ENCODE data around the gene C10orf90.

The C10orf90 gene

GRCh38 chr10:126686268-126686667, 15.8 kb upstream of the C10orf90 start:
- Histone ChIP-seq H3K36me3 (ENCODE audit: insufficient read depth, low read length) (no peaks in the 10 kb centered on the region), H3K27me3 (ENCODE audit: insufficient read depth, low read length, poor library complexity, severe bottlenecking) (no peaks in the 10 kb centered on the region), H3F3A (ENCODE audit: low read depth) (no peaks in the 10 kb centered on the region), H3K4me3 (ENCODE audit: low read length, poor library complexity, severe bottlenecking) (no peak overlapping the region), H3K4me1 (ENCODE audit: insufficient read depth, low read length, poor library complexity, severe bottlenecking) (no peaks in the 10 kb centered on the region), H3K9me2 (replicated peaks; ENCODE audit: low read depth, low read length) (no peaks in the 10 kb centered on the region), H4K20me1 (ENCODE audit: insufficient read depth, low read length, poor library complexity, severe bottlenecking) (no peaks in the 10 kb centered on the region), H3K79me2 (ENCODE audit: insufficient read depth, low read length) (no peaks in the 10 kb centered on the region), H3K9me3 (ENCODE audit: insufficient read depth, low read depth, low read length) (peaks cover 5% of the 10 kb centered on the region; the same call in 1 of the 2 replicates), H3K9ac (ENCODE audit: low read depth, low read length, poor library complexity, severe bottlenecking) (no peak overlapping the region), H3K4me2 (ENCODE audit: low read depth, low read length, poor library complexity, severe bottlenecking) (no peak overlapping the region), H2AFZ (ENCODE audit: low read length) (no peak overlapping the region)
- no peak for TF ChIP-seq EZH2phosphoT487 (IDR thresholded peaks at IDR 0.05; ENCODE audit: borderline replicate concordance)
- TF ChIP-seq CTCF (conservative IDR thresholded peaks at IDR 0.05; ENCODE audit: low read length), result no peak

DNA sequence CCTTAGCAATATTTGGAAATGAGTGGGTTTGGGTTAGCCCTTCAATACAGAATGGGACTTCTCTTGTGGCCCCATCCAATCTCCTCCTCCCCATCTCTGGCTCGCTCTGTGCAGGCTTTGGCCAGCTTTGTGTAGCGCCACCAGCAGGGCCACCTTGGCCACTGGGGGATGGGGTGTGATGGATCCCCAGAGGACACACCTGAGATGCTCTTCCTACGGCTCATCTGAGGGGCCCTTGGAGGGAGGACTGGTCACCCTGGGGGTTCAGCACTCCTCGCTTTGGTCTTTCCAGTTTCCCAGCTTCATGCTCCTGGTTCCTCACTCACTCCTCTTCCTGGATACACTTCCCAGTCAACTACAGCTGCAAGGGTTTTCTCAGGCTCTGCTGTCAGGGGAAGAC, 15.3 kb upstream of the C10orf90 start:
- Histone ChIP-seq H3K9me3 (ENCODE audit: insufficient read depth, low read depth, low read length) (peaks cover 5% of the 10 kb centered on the region; the same call in 1 of the 2 replicates), H3K36me3 (ENCODE audit: insufficient read depth, low read length) (no peaks in the 10 kb centered on the region), H3K4me2 (ENCODE audit: low read depth, low read length, poor library complexity, severe bottlenecking) (no peak overlapping the region), H3K4me1 (ENCODE audit: insufficient read depth, low read length, poor library complexity, severe bottlenecking) (no peaks in the 10 kb centered on the region), H3K9ac (ENCODE audit: low read depth, low read length, poor library complexity, severe bottlenecking) (no peak overlapping the region), H3K79me2 (ENCODE audit: insufficient read depth, low read length) (no peaks in the 10 kb centered on the region), H2AFZ (ENCODE audit: low read length) (no peak overlapping the region), H3K9me2 (replicated peaks; ENCODE audit: low read depth, low read length) (no peaks in the 10 kb centered on the region), H4K20me1 (ENCODE audit: insufficient read depth, low read length, poor library complexity, severe bottlenecking) (no peaks in the 10 kb centered on the region), H3F3A (ENCODE audit: low read depth) (no peaks in the 10 kb centered on the region), H3K27me3 (ENCODE audit: insufficient read depth, low read length, poor library complexity, severe bottlenecking) (no peaks in the 10 kb centered on the region), H3K4me3 (ENCODE audit: low read length, poor library complexity, severe bottlenecking) (no peak overlapping the region)
- TF ChIP-seq CTCF (conservative IDR thresholded peaks at IDR 0.05; ENCODE audit: low read length) (no peak), EZH2phosphoT487 (IDR thresholded peaks at IDR 0.05; ENCODE audit: borderline replicate concordance) (no peak)

DNA sequence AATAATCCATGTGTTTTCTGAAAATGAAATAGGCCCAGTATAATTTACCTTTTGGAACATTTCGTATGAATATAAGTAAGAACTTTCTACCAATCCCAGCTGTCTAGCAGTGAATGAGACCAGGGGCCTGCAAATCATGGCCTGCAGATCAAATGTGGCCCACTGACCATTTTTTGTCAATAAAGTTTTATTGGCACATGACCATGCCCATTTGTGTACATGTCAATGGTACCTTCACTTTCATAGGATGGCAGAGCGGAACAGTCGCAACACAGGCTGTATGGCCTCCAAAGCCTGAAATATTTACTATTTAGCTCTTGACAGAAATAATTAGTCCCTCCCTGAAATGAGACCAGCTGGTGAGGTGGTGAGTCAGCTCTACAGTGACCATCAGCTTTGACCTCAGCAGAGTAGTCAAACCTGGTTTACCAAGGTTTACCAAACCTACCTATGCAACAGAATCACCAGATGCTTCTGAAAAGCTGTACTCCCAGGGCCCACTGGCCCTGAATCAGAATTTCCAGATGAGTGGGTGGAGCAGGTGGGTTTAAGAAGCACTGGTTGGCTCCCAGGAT, 13.8 kb upstream of the C10orf90 start:
- Histone ChIP-seq H3K79me2 (ENCODE audit: insufficient read depth, low read length) (no peaks in the 10 kb centered on the region), H3K9me2 (replicated peaks; ENCODE audit: low read depth, low read length) (no peaks in the 10 kb centered on the region), H3F3A (ENCODE audit: low read depth) (no peaks in the 10 kb centered on the region), H3K9ac (ENCODE audit: low read depth, low read length, poor library complexity, severe bottlenecking) (no peak overlapping the region), H3K4me1 (ENCODE audit: insufficient read depth, low read length, poor library complexity, severe bottlenecking) (no peaks in the 10 kb centered on the region), H3K27me3 (ENCODE audit: insufficient read depth, low read length, poor library complexity, severe bottlenecking) (no peaks in the 10 kb centered on the region), H3K36me3 (ENCODE audit: insufficient read depth, low read length) (no peaks in the 10 kb centered on the region), H3K9me3 (ENCODE audit: insufficient read depth, low read depth, low read length) (peaks cover 5% of the 10 kb centered on the region; the same call in 1 of the 2 replicates), H3K4me3 (ENCODE audit: low read length, poor library complexity, severe bottlenecking) (no peak overlapping the region), H4K20me1 (ENCODE audit: insufficient read depth, low read length, poor library complexity, severe bottlenecking) (no peaks in the 10 kb centered on the region), H3K4me2 (ENCODE audit: low read depth, low read length, poor library complexity, severe bottlenecking) (no peak overlapping the region), H2AFZ (ENCODE audit: low read length) (no peak overlapping the region)
- TF ChIP-seq EZH2phosphoT487 (IDR thresholded peaks at IDR 0.05; ENCODE audit: borderline replicate concordance), result no peak

GRCh38 chr10:126683466-126683865, 13.0 kb upstream of the C10orf90 start:
- H3K9me3 ChIP-seq (ENCODE audit: insufficient read depth, low read depth, low read length), result peaks cover 5% of the 10 kb centered on the region; the same call in 1 of the 2 replicates
- TF ChIP-seq EZH2phosphoT487 (IDR thresholded peaks at IDR 0.05; ENCODE audit: borderline replicate concordance) (no peak), CTCF (conservative IDR thresholded peaks at IDR 0.05; ENCODE audit: low read length) (no peak)
- H3K36me3 ChIP-seq (ENCODE audit: insufficient read depth, low read length), result no peaks in the 10 kb centered on the region
- no peaks in the 10 kb centered on the region for H3F3A ChIP-seq (ENCODE audit: low read depth)
- H3K9ac ChIP-seq (ENCODE audit: low read depth, low read length, poor library complexity, severe bottlenecking), result no peak overlapping the region
- no peaks in the 10 kb centered on the region for H3K4me1 ChIP-seq (ENCODE audit: insufficient read depth, low read length, poor library complexity, severe bottlenecking)
- no peaks in the 10 kb centered on the region for H3K79me2 ChIP-seq (ENCODE audit: insufficient read depth, low read length)
- H3K4me3 ChIP-seq (ENCODE audit: low read length, poor library complexity, severe bottlenecking), result no peak overlapping the region
- no peak overlapping the region for H2AFZ ChIP-seq (ENCODE audit: low read length)
- H3K27me3 ChIP-seq (ENCODE audit: insufficient read depth, low read length, poor library complexity, severe bottlenecking), result no peaks in the 10 kb centered on the region
- H3K4me2 ChIP-seq (ENCODE audit: low read depth, low read length, poor library complexity, severe bottlenecking), result no peak overlapping the region
- H4K20me1 ChIP-seq (ENCODE audit: insufficient read depth, low read length, poor library complexity, severe bottlenecking), result no peaks in the 10 kb centered on the region
- H3K9me2 ChIP-seq (replicated peaks; ENCODE audit: low read depth, low read length), result no peaks in the 10 kb centered on the region
